HG03139 (cell line): ENCODE results near the gene RAB27A.
A peak's percentile ranks its signal among the peaks of the same experiment; 100 is the strongest.

Experiments used
- ATAC-seq: cut with Tn5 transposase; IDR thresholded peaks from one replicate; pipeline ENCODE4 v1.9.1; 2021; ENCODE audit not compliant: unreplicated experiment

Gene RAB27A

DNA sequence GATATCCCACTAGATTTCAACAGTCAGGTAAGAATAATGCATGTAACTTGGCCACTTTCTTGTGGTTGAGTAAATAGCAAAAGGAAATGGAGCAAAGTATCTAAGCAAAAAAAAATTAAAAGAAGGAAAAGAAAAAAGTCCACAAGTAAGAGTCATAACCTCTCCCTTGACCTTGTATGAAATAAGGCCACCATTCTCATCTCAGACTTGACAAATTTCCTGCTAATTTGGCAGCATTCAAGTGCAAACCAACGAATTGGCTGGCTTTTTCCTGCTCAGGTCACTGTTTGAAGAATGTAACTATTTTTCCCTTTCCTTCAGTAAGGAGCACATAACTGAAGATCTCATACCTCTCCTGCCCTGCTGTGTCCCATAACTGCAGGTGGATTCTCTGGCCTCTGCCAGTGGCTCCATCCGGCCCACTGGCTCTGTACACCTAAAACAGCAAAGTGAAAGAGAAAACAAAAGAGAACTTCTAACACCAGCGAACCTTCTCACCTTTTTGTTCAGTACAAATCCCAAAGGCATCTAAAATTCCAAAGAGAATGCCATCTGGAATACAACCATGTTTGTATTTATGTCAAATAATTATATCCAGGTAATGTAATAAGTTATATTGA is 59.5 kb downstream of the RAB27A start:
- ATAC-seq, result no peak

GRCh38 chr15:55226127-55226526 is 63.5 kb downstream of the RAB27A start:
- ATAC-seq, result no peak

DNA sequence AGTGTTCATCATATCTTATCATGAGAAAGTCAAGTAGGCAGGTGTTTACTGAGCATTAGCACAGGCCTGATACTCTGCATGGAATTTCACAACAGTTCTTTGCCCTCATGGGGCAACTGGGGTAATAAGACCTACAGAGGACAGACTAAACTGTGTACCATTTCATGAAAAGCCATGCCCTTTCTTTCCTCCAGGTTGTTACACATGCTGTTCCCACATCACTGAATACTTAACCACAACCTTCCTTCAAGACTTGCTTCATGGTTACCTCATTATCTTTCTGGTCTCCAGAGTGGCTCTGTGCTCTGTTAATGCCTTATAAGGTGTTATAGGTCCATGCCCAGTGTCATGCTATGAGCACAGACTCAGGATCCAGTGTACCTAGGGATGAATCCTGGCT is 64.7 kb downstream of the RAB27A start:
- ATAC-seq, result no peak

DNA sequence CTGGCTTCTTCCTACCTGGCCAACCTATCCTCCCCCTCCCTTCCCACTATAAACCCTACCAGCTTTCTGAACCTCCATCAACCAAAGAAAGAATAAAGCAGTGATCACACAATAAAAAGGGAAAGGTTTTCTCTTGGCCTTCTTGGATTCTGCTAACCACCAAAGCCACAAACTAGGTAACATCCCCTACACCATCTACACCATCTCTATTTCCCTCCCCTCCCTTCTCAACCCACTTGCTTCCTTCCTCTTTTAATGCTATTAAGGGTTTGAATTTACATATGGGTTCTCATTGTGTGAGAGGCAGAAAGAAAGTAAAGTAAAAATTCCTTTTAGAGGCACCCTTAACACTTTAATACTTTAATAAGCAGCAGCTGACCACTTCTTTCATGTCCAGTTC is 67.0 kb downstream of the RAB27A start:
- ATAC-seq, result peak; percentile 68

GRCh38 chr15:55221090-55222011 is 68.3 kb downstream of the RAB27A start:
- ATAC-seq, result peak; percentile 45

GRCh38 chr15:55220606-55221005 is 69.0 kb downstream of the RAB27A start:
- ATAC-seq, result no peak

DNA sequence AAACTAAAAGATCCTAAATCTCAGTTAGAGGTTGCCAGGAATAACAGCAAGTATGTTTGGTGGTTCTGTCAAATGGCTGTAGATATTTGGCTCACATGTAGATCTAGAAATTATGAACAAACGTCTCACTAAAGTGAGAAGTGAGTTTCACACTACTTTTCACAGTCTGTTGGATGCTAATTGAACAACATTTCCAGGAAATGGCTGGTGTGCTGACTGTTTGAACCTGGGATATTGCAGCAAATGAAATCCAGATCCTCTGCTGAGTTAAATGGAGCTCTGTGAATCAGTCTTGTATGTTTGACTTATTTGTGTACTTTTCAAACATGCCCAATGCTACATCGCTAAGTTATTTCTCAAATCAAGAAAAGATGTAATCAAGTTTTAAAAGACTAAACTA is 71.6 kb downstream of the RAB27A start:
- ATAC-seq, result no peak

DNA sequence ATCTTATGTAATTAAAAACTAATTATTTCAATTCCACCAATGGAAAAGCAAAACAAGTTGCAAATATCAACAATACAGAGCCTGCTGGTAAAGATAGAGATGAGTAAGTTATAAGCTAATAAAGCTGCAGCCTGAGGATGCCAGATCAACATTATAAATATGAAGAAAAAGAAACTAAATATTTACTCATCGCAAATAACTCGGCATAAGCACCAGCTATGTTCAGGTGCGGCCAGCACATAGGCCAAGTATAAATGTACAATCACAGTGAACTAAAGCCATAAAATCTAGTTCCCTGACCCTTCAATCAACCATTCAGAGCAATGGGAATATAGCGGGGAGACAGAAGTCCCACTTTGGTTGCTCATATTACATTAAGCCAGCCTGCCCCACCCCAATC is 85.1 kb downstream of the RAB27A start:
- ATAC-seq, result no peak

DNA sequence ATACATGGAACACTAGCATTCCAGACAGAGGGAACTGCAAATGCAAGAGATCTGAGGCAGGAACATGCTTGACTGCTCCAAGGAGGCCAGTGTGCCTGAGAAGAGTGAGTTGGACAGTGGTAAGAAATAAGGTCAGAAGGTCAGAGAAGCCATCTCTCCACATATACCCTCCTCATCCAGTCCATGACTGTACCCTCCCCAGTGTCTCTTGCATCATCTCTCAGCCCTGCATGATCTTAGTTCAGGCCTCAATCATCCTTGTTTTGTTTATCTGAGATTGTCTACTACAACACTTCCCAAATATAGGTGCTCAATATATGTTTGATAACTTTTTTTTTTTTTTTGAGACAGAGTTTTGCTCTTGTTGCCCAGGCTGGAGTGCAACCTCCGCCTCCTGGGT is 87.4 kb downstream of the RAB27A start:
- ATAC-seq, result no peak

- no peak for ATAC-seq
These were observed 90.9 kb downstream of the RAB27A start for GRCh38 chr15:55198706-55199105.

GRCh38 chr15:55197719-55198118 is 91.9 kb downstream of the RAB27A start:
- no peak for ATAC-seq

- ATAC-seq, result peak; percentile 7
These were observed 92.3 kb downstream of the RAB27A start for GRCh38 chr15:55197362-55197705.

DNA sequence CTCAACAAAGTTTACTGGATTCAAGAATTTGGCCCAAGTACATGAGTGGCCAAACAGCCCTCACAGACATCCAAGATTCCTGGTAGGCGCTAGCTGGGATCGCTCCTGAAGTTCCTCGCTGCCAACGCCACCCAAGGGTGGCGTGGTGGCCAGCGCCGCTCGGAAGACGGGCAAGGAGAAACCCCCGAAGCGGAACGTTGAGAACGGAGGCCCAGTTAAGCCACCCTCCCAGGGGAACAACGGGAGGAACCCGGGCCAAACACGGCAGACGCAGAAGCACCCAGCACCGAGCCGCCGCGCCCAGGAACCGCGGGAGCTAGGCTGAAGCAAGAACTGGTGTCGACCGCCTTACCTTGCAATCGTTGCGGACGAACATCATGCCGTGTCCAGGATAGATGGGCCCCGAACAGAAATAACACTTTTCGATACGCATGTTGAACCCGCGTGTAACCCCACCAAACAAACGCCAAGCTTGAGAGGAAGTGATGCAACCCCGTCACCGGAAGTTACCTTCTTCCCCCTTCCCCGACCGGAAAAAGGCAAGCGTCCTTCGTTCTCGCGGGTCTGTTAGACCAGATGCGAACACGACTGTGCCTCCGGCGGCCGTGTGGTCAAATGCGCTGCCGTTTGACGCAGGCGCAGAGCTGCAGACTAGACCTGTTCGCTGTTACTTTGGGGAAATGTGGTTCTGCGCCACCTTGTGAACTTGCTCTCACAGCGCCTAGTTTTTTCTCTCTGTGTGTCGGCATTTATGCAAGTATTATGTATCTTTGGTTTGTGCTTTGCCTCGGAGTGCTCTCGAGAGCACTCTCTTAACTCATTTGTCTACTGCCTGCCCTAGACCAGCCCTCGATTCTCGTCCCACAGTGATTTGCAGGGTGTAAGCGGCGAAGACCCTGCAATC is 92.9 kb downstream of the RAB27A start, which contains the start of gene RSL24D1:
Gene RSL24D1, minus strand, starts transcription at position 484 of the 904 bp plus-strand sequence. Its CDS starts 51 bp downstream, at position 433.
- ATAC-seq, result peak; percentile 98

GRCh38 chr15:55195996-55196395 is 93.6 kb downstream of the RAB27A start:
- no peak for ATAC-seq

DNA sequence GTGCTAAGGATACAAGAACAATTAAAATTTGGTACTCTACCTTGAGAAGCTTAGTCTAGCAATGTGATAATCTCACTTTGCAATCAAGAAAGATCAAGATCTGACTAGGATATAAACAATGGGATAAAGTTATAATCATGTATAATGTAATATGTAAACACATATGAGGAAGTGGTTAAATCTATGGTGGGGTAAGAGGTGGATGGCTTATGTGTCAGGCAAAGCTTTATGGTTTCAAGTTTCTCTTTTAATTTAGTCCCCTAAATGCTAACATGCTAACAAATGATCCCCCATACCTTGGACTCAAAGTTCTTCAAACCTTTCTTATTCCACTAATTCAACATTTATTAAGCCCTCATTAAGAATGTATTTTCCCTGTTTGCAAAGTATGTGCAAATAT is 95.4 kb downstream of the RAB27A start:
- no peak for ATAC-seq

DNA sequence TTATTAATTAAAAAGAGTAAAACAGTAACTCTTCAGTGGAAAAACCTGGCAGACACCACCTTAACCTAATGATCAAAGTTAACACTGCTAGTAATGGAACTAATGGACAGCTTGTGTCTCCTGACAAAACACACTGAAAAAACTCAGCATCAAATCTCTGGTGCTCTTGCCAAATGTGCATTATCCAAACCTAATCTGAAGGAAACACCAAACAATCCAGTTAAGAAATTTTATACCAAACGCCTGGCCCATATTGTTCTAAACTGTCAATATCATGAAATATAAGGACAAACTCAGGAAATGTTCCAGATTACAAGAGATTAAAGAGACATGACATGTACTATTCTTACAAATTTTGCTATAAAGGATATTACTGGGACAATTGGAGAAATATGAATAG is 103.3 kb downstream of the RAB27A start:
- no peak for ATAC-seq

DNA sequence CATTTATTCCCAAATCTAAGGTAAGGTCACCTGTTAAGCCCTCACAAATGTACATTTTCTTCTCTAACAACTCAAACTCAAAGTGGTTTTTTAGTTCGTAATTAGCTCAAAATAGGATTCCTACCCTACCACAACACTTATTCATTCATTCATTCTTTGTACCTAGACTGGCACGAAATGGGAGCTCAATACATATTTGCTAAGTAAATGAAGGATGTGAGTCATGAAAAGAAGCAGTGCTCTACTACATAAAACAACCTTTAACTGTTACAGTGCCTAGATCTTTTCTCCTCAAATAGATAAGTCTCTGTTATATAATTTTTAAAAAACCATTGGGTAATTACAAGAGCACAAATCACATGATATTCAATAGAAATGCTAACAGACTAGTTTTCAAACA is 105.9 kb downstream of the RAB27A start:
- ATAC-seq, result no peak

DNA sequence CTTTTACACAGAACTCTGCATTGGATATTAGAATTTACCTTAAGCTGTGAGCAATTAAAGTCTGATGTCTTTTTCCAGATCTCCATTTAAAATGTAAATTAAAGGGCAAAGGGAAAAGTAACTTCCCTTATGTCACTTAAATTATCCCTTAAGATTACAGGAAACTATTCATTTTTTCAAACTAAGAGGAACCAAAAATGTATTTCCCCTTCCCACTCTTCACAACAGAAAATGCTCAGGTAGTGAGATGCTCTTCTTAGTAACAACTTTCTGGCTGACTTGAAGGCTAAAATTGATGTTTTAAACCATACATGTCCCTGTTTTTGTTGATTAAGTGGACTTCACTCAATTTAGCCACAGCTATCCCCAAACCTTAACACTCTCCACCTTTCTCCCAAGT is 110.5 kb downstream of the RAB27A start:
- ATAC-seq, result no peak

DNA sequence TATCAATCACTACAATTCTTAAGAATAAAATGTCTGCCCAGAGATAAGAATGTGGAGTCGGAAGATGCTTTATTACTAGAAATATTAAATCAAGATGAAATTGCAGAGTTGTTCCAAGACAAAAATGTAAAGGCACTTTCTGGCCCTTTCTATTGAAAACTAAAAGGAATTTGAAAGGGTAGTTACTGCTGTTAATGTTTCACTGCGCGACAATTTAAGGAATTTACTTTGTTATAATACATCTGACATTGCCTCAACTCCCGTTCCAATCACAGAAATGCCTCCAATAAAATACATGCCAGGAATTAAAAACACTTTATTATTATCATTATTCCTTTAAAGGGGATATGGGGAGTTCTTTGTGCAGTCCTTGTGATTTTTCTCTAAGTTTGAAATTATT is 119.3 kb downstream of the RAB27A start:
- no peak for ATAC-seq

GRCh38 chr15:55168350-55168974 is 121.2 kb downstream of the RAB27A start:
- ATAC-seq, result peak; percentile 88

- no peak for ATAC-seq
These were observed 125.3 kb downstream of the RAB27A start for GRCh38 chr15:55164284-55164683.
